ENCODE results near the gene SPOPL.

DNA sequence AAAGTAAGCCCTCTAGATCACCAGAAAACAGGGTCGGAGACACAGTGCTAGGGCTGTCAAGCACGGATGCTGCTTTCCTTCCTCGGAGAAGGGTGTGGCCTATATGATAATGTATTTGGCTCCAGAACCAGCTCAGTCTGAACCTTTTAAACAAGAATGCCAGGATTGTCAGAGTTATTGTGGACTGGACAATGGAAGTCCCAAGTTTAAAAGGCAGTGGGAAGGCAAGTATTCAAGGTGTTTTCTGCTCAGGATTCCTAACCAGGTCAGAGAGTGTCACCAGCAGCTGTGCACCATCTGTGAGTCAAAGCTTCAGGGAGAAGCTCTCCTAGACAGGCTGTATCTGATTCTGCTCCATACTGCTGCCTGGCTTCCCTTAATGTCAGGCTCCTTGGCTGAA is 94.8 kb downstream of the SPOPL start:
- TF ChIP-seq, protein P1, sequence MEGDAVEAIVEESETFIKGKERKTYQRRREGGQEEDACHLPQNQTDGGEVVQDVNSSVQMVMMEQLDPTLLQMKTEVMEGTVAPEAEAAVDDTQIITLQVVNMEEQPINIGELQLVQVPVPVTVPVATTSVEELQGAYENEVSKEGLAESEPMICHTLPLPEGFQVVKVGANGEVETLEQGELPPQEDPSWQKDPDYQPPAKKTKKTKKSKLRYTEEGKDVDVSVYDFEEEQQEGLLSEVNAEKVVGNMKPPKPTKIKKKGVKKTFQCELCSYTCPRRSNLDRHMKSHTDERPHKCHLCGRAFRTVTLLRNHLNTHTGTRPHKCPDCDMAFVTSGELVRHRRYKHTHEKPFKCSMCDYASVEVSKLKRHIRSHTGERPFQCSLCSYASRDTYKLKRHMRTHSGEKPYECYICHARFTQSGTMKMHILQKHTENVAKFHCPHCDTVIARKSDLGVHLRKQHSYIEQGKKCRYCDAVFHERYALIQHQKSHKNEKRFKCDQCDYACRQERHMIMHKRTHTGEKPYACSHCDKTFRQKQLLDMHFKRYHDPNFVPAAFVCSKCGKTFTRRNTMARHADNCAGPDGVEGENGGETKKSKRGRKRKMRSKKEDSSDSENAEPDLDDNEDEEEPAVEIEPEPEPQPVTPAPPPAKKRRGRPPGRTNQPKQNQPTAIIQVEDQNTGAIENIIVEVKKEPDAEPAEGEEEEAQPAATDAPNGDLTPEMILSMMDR (conservative IDR thresholded peaks at IDR 0.05), result no peak
- TF ChIP-seq ZFX (IDR thresholded peaks at IDR 0.05), result no peak

Measured in C4-2B (cell line).